Measurements from ENCODE around the gene GGTLC2. TPM values are rescaled to one million over a fixed set of nuclear protein-coding genes. Genes with fewer than 3 reads are reported as not detected.
"Not testable (repeated sequence)": the region's sequence is repeated elsewhere in the genome, so short reads cannot be mapped to it uniquely, and the experiment has no call there.

Gene GGTLC2
- polyA plus RNA-seq, 1 donor = not detected

- not testable (repeated sequence) for DNase-seq
Observed at GRCh38 chr22:22636260-22636659, 8.2 kb upstream of the GGTLC2 start.

DNA sequence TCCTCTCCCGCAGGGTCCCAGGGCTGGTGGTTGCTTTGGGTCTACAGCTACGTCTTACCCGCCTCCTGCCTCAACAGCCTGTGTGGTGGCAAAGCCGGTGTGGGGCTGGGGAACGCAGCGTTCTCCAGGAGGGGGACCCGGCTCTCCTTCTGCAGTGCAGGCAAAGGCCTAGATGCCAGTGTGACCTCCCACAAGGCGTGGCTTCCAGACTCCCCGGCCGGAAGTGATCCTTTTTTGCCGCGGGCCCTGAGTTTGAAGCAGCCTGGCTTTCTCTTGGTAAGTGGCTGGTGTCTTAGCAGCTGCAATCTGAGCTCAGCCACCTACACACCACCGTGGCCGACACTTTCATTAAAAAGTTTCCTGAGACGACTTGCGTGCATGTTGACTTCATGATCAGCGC lies 6.1 kb upstream of the GGTLC2 start:
- DNase-seq = not testable (repeated sequence)

- DNase-seq = not testable (repeated sequence)
Observed at GRCh38 chr22:22642255-22642654, 2.2 kb upstream of the GGTLC2 start.

DNA sequence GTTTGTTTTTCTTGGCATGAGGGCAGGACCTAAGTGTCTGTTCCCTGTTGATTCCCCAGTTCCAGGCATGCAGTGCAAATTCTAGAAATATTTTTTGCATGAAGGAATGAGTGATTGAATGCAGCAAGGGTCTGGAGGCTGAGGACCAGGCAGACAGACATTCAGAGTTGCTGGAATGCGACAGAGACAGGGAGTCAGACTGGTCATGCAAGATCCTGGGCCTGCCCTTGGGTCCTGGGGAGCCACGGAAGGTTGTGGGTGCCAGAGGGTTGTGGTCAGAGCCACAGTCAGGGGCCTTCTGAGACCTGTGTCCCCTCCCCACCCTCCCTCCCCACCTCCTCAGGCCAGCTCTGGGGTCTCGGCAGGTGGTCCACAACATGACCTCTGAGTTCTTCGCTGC lies 1.6 kb downstream of the GGTLC2 start:
- DNase-seq = not testable (repeated sequence)

DNA sequence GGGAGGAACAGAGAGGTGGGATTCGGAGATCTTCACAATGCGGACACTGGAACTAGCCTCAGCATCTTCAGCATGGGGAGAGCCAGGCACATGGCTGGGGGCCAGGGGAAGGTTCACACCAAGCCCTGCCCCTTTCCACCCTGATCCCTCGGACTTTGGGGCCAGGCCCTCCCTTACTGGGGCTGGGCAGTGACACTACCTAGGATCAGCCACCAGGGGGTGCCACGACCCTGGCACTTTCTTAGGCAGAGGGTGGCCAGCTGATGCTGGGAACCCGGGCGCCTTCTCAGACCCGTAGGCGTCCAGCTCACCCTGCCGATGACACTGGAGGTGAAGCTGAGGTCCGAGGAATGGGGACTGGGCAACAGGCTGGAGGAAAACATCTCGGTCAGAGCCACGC lies 3.5 kb downstream of the GGTLC2 start:
- DNase-seq = not testable (repeated sequence)

DNA sequence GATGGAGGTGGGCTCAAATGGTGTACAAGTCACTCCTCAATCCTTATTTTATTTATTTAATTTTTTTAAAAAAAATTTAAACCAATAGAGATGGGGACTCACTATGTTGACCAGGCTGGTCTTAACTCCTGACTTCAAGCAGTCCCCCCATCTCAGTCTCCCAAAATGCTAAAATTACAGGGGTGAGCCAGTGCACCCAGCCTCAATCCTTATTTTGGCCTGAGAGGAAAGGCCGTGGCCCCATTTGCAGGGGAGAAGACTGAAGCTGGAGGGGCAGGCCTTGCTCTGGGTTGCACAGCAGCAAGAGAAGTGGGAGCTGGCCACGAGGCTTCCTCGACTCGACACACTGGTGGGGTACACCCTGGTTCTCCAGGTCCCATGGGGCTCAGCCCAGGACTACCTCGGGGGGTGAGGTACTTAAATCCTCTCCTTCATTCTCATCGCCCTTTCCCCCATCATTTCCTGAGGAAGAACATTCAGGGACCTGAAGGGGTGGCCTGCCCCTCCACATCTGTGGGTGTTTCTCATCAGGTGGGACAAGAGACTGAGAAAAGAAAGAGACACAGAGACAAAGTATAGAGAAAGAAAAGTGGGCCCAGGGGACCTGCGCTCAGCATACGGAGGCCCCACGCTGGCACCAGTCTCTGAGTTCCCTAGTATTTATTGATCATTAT lies 4.6 kb downstream of the GGTLC2 start:
- not testable (repeated sequence) for DNase-seq

DNA sequence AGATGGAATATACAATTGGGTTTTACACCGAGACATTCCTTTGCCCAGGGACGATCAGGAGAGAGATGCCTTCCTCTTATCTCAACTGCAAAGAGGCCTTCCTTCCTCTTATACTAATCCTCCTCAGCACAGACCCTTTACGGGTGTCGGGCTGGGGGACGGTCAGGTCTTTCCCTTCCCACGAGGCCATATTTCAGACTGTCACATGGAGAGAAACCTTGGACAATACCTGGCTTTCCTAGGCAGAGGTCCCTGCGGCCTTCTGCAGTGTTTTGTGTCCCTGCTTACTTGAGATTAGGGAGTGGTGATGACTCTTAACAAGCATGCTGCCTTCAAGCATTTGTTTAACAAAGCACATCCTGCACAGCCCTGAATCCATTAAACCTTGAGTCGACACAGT lies 5.3 kb downstream of the GGTLC2 start:
- DNase-seq = not testable (repeated sequence)

DNA sequence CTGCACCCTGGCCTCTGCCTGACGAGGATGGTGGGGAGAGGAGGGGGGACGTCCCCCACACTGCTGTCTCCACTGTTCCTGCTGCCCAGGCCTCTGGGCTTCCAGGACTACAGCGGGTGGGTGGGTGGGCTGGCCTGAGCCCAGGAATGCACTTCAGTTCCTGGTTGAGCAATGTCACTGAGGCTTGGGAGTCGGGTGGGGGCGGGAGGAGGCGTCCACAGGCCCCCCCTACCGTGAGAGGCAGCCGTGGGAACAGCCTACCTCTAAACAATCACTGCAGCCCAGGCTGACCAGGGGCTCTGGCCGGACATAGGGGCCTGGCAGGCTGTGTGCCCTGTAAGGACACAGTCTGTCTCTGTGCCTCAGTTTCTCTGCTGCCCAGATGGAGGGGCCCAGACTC lies 6.0 kb downstream of the GGTLC2 start:
- DNase-seq = not testable (repeated sequence)

DNA sequence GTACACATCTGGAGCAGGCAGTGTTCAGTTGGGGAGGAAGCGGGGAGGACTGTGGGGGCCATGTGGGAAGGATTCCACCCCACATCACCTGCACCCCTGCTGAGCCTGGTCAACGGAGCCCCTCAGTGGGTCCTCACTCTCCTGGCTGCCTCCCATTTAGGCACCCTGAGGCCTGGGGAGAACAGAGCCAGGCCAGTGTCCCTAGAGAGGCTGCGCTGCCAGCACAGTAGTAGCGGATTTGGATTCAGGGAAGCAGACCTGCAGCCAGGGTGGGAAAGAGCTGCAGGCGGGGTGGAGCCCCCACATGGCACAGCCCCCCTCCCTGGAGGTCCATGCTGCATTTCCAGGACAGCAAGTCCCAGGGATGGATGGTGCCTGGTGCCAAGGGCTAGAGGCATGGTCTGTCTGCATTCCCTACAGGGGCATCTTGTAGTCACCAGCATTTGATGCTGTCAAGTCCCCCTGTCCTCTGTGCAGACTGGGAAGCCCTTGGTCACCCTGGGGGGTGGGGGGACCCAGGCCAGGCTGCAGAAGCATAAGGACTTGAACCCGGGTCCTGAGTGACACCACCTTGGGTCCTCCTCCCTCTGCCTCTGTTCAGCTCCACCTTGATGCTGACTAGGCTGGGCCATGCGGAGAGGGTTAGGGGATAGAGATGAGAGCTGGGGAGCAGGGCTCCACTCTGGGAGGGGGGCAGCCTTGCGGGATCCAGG lies 6.5 kb downstream of the GGTLC2 start:
- not testable (repeated sequence) for DNase-seq

GRCh38 chr22:22651593-22651992 lies 7.2 kb downstream of the GGTLC2 start:
- not testable (repeated sequence) for DNase-seq

DNA sequence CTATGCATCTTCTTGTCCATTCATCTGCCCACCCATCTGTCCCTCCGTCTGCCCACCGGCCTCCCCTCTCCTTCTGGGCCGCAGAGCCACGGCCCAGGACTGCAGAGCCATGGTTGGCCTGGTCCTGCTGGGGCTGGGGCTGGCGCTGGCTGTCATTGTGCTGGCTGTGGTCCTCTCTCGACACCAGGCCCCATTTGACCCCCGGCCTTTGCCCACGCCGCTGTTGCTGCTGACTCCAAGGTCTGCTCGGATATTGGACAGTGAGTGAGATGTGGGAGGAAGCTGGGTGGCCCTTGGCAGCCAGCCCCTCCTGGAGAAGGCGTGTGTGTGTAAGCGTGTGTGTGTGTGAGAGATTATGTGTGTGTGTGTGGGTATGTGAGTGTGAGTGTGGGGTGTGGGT lies 7.7 kb downstream of the GGTLC2 start:
- DNase-seq = not testable (repeated sequence)

GRCh38 chr22:22652573-22652972 lies 8.2 kb downstream of the GGTLC2 start:
- not testable (repeated sequence) for DNase-seq

- DNase-seq = not testable (repeated sequence)
Observed at GRCh38 chr22:22653677-22654381, 9.4 kb downstream of the GGTLC2 start.

DNA sequence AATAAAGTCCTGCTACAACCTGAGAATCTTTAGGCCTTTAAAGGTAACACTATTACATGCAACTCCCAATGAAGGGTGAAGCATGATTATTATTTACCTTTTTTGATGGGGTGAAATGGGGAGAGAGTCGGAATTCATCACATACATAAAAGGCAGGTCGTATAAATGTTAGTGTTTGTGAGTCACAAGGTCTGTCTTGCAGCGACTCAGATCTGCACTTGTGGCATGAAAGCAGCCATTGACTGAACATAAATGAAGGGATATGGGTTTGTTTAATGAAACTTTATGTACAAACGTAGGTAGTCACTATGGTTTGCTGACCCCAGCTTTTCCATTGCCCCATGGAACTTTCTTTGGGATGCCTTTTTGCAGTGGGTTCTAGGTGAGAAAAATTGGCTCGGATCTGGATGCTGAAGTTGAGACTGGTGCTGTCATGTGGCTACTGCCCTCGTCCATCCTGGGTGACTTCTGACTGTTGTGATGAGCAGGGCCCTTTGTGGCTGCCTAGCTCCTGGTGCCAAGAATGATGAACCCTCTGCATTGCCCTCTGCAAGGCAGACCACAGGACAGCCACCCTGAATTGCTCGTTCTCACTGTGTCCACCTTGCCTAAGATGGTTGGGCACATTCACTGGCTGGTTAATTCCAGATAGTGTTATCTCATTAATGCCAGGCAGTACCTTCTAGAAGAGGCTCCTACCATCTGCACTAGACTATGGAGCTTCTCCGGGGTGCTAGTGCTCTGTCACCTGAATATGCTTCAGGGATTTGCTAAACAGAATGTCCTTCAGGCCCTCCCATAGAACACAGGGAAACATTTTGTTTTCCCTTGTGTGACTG lies 11.3 kb downstream of the GGTLC2 start:
- no peak for DNase-seq

- no peak for DNase-seq
Observed at GRCh38 chr22:22657712-22658111, 13.3 kb downstream of the GGTLC2 start.

GRCh38 chr22:22661275-22661674 lies 16.9 kb downstream of the GGTLC2 start:
- no peak for DNase-seq

DNA sequence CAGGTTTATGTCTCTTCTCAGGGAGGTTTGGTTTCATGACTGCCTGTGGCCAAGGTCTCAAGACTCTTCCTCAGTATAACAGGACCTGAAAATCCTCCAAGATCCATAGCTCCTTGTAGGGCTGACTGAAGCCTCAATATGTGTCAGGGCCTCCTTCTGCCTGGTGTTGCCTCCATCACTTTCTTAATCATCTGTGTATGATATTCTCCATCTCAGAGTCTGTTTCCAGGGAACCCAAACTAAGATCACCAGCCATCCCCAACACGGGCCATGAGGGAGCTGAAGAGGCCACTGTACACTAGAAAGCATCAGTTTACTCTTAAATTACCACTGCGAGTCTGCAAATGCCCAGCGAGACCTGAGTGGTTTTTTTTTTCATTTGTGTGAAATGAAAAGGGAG lies 17.7 kb downstream of the GGTLC2 start:
- DNase-seq = no peak

DNA sequence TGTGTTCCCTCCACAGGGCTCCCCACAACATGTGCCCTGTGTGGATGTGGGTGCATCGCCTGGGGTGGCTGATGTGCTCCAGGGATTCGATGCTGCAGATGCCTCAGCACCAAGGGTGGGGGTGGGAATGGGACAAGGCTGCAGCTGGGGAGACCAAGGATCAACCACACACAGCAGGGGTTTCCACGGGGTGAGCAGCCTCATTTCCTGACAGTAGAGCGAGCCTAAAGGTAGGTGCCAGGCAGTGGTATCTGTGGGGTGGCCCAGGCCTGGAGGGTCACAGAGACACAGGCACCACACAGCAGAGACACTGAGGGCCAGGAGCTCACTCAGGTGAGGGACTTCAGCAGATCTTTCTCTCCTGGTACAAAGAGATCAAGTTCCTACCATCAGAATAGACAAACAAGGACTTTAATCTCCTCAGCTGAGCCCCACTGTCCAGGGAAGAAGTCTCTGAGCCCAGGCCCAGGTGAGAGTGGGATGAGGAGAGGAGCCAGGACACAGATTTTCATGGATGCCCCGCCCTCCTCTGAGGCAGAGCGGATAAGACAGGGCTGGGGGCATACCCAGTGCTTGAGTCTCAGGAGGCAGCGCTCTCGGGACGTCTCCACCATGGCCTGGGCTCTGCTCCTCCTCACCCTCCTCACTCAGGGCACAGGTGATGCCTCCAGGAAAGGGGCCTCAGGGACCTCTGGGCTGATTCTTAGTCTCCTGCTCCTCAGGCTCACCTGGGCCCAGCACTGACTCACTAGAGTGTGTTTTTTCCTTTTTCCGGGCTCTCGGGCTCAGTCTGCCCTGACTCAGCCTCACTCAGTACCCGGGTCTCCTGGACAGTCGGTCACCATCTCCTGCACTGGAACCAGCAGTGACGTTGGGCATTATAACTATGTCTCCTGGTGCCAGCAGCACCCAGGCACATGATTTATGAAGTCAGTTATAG lies 19.7 kb downstream of the GGTLC2 start:
- no peak for DNase-seq

DNA sequence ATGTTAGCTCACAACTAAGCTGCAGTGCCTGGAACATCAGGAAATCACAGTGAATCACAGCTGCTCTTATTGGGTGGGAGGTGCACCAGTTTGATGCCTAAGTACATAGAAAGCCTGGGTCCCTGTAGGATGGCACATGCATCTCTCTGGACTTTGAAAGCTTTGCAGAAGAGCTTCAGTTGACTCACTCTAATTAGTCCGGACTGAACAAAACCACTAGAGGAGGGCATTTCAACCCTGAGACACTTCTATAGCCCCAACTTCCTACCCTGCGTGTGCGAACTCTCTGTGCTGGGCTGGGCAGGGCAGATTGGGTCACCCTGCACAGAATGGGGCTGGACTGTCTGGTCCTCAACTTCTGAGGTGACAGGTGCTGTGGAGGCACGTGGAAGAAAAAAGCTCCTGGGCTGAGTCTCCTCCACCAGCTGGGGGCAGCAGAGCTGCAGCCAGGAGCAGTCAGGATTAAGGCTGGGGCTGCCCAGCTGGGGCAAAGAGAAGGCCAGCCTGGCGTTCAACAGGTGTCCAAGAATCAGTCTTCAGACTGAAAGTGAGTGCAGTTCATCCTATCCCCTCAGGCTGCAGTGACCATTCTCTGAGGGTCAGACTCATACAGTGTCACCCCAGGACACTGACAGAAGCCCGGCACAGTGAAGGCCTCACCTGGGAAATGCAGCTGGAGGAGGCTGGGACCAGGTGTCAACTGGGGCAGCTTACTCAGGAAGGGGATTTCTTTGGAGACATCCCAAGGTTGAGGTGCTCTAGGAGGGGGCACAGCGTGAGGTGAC lies 22.1 kb downstream of the GGTLC2 start:
- no peak for DNase-seq

Measured in left kidney (tissue), 2 donors.